PC-3 (cell line): ENCODE data around the gene STX12.

Source experiments
- EZH2 ChIP-seq: fragments of 300-600 bp; sonication (generic); IDR thresholded peaks from one replicate; pipeline ENCODE4 v1.6.1; 2017; ENCODE audit warnings: antibody characterized with exemption, mild to moderate bottlenecking, low read length; ENCODE audit not compliant: unreplicated experiment
- EZH2phosphoT487 ChIP-seq: fragments of 300-600 bp; sonication (generic); IDR thresholded peaks from 2 replicates; pipeline ENCODE4 v1.6.1; 2018; ENCODE audit warnings: mild to moderate bottlenecking, antibody characterized with exemption, low read length, borderline replicate concordance

DNA sequence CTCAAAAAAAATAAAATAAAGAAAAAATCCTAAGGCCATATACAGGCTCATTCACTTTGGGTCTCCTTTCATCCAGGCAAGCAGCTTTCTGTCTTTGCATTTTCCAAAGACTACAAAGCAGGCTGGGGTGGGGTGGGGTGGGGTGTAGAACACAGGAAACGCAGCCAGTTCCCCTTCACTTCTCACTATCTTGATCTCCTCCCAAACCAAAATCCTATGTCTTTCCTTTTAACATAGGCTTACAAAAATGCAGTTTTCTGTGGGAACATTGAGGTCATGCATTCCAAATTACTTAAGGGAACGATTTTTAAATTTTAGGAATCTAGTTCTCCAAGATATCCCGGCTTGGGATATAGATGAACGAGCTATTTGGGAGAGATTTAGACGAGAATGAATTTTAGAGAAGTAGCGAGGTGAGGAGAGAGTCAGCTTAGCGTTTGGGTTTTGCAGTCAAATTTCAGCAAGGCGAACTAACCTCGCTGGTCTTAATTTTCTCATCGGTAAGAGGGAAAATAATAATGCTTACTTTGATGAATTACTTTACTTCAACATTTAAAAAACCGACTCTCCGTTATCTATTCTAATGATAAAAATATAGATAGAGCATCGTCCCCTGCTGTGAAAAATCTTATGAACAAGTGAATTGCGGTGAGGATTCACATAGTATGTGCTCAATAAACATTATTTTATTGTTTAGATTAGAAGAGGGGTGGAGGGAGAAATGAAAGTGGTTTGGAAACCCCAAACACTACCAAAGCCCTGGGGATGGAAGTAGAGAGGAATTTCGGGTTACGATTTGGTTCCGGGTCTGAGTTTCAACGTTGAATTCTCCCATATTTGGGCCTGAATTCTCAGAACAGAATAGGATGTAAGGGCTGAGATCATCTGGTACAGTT lies 735 bp upstream of the STX12 start:
- no peak for TF ChIP-seq EZH2
- TF ChIP-seq EZH2phosphoT487: no peak
